DND-41 (cell line): Measurements from ENCODE around the gene NKX2-3.

Source experiments
- ATAC-seq: fragments of 200-7000 bp; cut with Tn5 transposase; 3 replicates; pipeline ENCODE4 v1.9.1; 2021; ENCODE audit warnings: low read depth; ENCODE audit not compliant: insufficient read depth
- DNase-seq: peaks from one replicate; pipeline ENCODE4 v3.0.0-alpha.2; 2020
- H2AFZ ChIP-seq: 2 replicates; pipeline ENCODE4 v1.6.0; 2012; ENCODE audit warnings: low read depth, low read length
- H3K27ac ChIP-seq: 2 replicates; pipeline ENCODE4 v1.5.1; 2012; ENCODE audit warnings: low read length, inconsistent platforms
- H3K27me3 ChIP-seq: fragments of 200-600 bp; sonication (generic); 2 replicates; pipeline ENCODE4 v1.6.0; 2012; ENCODE audit warnings: low read length, mild to moderate bottlenecking, inconsistent platforms; ENCODE audit not compliant: insufficient read depth, poor library complexity
- H3K36me3 ChIP-seq: 2 replicates; pipeline ENCODE4 v1.5.1; 2012; ENCODE audit warnings: low read length, inconsistent platforms; ENCODE audit not compliant: insufficient read depth
- H3K4me1 ChIP-seq: 2 replicates; pipeline ENCODE4 v1.5.1; 2012; ENCODE audit warnings: mild to moderate bottlenecking, low read length; ENCODE audit not compliant: insufficient read depth
- H3K4me2 ChIP-seq: 2 replicates; pipeline ENCODE4 v1.6.0; 2012; ENCODE audit warnings: mild to moderate bottlenecking, moderate library complexity, low read length, inconsistent platforms; ENCODE audit not compliant: insufficient read depth
- H3K4me3 ChIP-seq, 2 experiments: fragments of 200-600 bp in 1 of 2; shearing (Covaris generic) in 1 of 2; 2 replicates each; pipeline ENCODE4 v1.5.1; 2012 to 2016; ENCODE audit warnings: inconsistent platforms in 2 of 2, low read length in 2 of 2, mild to moderate bottlenecking in 2 of 2, low read depth in 1 of 2, moderate library complexity in 1 of 2
- H3K79me2 ChIP-seq: 2 replicates; pipeline ENCODE4 v1.6.0; 2012; ENCODE audit warnings: low read length, inconsistent platforms; ENCODE audit not compliant: insufficient read depth
- H3K9ac ChIP-seq: 2 replicates; pipeline ENCODE4 v1.6.0; 2012; ENCODE audit warnings: low read depth, mild to moderate bottlenecking, inconsistent platforms, low read length, moderate library complexity
- H3K9me3 ChIP-seq: 2 replicates; pipeline ENCODE4 v1.5.1; 2012; ENCODE audit warnings: low read length, moderate library complexity, mild to moderate bottlenecking, inconsistent platforms; ENCODE audit not compliant: insufficient read depth, severe bottlenecking
- H4K20me1 ChIP-seq: 2 replicates; pipeline ENCODE4 v1.6.0; 2012; ENCODE audit warnings: low read length; ENCODE audit not compliant: insufficient read depth
- EZH2 ChIP-seq: IDR thresholded peaks from 3 replicates; pipeline ENCODE4 v1.6.1; 2012; ENCODE audit warnings: borderline replicate concordance, low read depth, mild to moderate bottlenecking, moderate library complexity, low read length, inconsistent platforms; ENCODE audit not compliant: severe bottlenecking
- TF ChIP-seq, protein P1 (sequence below): IDR thresholded peaks from 2 replicates; pipeline ENCODE4 v1.5.1; 2012; ENCODE audit warnings: borderline replicate concordance, low read length, moderate library complexity, mild to moderate bottlenecking; ENCODE audit not compliant: poor library complexity, severe bottlenecking; ENCODE audit errors: extremely low read depth

Gene NKX2-3

DNA sequence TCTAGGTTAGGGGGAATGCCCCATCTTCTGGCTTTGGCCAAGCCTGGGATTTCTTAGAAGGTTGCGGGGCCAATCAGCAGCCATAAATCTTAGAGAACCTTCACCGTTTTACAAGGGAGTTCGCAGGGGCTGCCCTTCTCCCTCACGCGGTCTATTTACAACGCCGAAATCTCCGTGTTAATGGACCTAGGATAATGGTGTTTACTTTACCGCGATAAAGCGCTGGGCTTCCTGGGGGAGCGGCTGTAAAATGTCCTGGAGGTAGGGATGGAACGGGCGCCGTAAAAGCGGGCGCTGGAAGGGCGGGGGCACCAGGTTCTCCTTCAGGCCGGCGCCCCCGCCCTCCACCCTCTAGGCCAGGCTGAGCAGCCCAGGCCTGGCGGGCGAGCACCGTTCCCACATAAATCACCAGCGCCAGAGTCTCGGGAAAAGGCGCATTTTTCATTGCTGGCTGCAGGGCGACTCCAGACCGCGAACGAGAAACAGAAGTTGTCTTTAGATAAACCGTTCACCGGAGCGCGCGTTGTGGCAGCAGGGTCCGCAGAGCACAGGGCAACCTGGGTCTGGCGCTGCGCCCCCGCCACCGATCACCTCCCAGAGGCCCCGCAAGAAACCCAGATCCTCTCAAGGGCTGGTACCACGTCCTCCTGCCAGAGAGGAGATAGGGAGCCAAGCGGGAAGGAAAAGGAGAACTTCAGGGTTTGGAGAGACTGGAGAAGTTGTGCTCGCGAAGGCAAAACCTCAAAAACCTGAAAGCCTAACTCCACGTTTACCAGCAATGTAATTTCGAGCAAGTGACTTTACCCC, 12.5 kb upstream of the NKX2-3 start:
- H3K27ac ChIP-seq, result no peak overlapping the region
- no peaks in the 10 kb centered on the region for H3K79me2 ChIP-seq
- H3K27me3 ChIP-seq, result no peaks in the 10 kb centered on the region
- no peaks in the 10 kb centered on the region for H3K4me1 ChIP-seq
- H3K4me3 ChIP-seq, result no peak overlapping the region
- H3K36me3 ChIP-seq, result no peaks in the 10 kb centered on the region
- TF ChIP-seq EZH2, result no peak
- TF ChIP-seq, protein P1, sequence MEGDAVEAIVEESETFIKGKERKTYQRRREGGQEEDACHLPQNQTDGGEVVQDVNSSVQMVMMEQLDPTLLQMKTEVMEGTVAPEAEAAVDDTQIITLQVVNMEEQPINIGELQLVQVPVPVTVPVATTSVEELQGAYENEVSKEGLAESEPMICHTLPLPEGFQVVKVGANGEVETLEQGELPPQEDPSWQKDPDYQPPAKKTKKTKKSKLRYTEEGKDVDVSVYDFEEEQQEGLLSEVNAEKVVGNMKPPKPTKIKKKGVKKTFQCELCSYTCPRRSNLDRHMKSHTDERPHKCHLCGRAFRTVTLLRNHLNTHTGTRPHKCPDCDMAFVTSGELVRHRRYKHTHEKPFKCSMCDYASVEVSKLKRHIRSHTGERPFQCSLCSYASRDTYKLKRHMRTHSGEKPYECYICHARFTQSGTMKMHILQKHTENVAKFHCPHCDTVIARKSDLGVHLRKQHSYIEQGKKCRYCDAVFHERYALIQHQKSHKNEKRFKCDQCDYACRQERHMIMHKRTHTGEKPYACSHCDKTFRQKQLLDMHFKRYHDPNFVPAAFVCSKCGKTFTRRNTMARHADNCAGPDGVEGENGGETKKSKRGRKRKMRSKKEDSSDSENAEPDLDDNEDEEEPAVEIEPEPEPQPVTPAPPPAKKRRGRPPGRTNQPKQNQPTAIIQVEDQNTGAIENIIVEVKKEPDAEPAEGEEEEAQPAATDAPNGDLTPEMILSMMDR, result no peak
- no peak for DNase-seq
- H2AFZ ChIP-seq, result no peak overlapping the region
- H3K4me2 ChIP-seq, result no peak overlapping the region
- no peaks in the 10 kb centered on the region for H4K20me1 ChIP-seq
- no peak for ATAC-seq
- no peak overlapping the region for H3K9ac ChIP-seq
- no peaks in the 10 kb centered on the region for H3K9me3 ChIP-seq

DNA sequence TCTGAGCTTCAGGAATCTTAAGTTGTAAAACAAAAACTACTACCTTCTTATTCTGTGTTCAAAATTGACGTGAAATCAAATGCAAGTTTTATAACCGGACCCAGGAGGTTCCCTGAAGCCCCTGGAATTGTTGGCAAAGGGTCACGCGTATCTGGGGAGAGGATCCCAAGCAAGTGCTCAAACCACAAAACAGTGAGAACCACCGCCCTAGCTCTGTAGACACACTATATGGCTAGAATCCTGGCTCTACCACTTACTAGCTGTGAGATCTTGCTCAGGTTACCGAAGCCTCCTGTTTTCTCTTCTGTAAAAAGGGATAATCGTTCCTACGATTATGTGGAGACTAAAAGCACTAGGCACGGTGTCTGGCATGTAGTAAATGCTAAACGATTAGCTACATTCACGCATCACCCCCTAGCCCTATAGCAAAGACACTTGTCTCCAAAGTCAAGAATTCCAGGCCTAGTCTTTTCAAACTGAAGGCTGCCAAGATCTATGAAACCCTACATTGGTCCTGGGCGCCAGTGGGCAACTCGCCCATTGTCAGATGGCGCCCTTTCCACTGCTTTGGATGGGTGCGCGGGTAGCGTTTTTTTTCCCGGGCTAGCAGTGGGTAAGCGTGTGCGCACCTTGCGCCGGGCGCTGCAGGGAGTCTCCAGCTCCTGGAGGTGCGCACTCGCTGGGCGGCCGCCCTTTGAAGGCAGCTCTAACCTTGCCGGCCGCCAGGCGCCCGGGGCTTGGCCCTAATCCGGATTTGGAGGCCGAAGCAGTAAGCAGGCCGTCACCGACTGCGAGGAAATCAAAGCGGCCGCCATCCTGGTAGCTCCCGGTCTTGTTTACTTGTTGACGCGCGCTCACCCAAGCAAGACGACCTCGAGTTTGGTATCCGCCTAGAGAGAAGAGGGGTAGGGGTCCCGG, 11.6 kb upstream of the NKX2-3 start:
- Histone ChIP-seq H3K27ac (no peak overlapping the region), H3K4me1 (no peaks in the 10 kb centered on the region), H3K79me2 (no peaks in the 10 kb centered on the region), H3K9me3 (no peaks in the 10 kb centered on the region), H3K36me3 (no peaks in the 10 kb centered on the region), H3K4me3 (no peak overlapping the region), H4K20me1 (no peaks in the 10 kb centered on the region), H3K9ac (no peak overlapping the region), H3K27me3 (no peaks in the 10 kb centered on the region), H2AFZ (no peak overlapping the region), H3K4me2 (no peak overlapping the region)
- DNase-seq (no peak), ATAC-seq (no peak)
- TF ChIP-seq EZH2, result no peak
- TF ChIP-seq, protein P1, result no peak

- Histone ChIP-seq H3K27ac (no peak overlapping the region), H4K20me1 (no peaks in the 10 kb centered on the region), H3K4me2 (no peak overlapping the region), H3K9me3 (no peaks in the 10 kb centered on the region), H2AFZ (no peak overlapping the region), H3K4me3 (no peak overlapping the region), H3K4me1 (no peaks in the 10 kb centered on the region), H3K36me3 (no peaks in the 10 kb centered on the region), H3K27me3 (no peaks in the 10 kb centered on the region), H3K79me2 (no peaks in the 10 kb centered on the region), H3K9ac (no peak overlapping the region)
- DNase-seq (no peak), ATAC-seq (no peak)
- TF ChIP-seq EZH2, result no peak
- TF ChIP-seq, protein P1, result no peak
Observed at GRCh38 chr10:99521765-99522469, 10.8 kb upstream of the NKX2-3 start.
